GM21367 (cell line): ENCODE data around the gene PMEPA1.

Source experiments
- ATAC-seq: cut with Tn5 transposase; IDR thresholded peaks from one replicate; pipeline ENCODE4 v1.9.1; 2021; ENCODE audit not compliant: unreplicated experiment

Gene PMEPA1

DNA sequence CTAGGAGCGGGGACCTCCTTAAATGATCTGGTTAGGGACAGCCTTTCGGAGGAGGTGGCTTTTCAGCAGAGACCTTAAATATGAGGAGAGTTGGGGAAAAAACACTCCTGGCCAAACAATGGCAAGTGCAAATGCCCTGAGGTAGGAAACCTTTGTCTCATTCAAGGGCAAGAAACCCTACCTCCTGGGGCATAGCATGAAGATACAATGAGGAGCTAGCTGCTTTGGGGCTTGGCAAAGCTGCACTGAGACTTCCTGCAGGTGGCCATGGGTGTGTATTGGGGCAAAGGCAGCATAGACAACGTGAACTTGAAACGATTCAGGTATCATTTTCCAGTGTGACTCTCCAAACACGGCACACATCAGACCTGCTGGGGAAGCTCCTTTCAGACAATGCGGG is 30.7 kb downstream of the PMEPA1 start:
- no peak for ATAC-seq

DNA sequence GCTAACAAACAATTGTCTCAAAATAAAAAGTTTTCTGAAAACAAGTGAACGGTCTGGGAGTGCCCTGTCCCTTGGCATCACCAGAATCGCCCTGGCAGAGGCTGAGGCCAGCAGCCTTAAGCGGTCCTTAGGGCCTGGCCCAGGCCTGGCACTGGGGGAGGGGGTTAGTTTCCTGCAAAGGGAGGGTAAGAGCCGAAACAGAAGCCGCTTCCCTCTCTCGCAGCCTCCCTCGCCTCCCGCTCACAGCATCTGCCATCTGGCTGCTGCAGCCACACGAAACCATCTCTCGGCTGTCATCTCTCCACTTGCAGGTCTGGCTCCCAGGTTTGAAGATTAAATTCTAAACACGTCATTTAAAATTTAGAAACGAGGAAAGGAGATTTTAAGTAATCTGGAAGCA is 31.5 kb downstream of the PMEPA1 start:
- no peak for ATAC-seq

DNA sequence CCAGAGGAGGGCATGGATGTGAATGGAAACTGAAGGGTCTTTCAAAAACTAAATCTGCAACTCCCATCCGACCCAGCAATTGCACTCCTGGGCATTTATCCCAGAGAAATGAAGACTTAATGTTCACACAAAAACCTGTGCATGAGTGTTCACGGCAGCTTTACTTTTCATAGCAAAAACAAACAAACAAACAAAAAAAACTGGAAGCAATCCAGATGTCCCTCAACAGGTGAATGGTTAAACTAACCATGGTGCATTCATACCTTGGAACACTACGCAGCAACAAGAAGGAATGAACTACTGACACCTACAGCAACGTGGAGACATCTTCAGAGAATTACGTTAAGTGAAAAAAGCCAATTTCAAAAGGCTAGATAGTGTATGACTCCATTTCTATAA is 32.2 kb downstream of the PMEPA1 start:
- no peak for ATAC-seq

DNA sequence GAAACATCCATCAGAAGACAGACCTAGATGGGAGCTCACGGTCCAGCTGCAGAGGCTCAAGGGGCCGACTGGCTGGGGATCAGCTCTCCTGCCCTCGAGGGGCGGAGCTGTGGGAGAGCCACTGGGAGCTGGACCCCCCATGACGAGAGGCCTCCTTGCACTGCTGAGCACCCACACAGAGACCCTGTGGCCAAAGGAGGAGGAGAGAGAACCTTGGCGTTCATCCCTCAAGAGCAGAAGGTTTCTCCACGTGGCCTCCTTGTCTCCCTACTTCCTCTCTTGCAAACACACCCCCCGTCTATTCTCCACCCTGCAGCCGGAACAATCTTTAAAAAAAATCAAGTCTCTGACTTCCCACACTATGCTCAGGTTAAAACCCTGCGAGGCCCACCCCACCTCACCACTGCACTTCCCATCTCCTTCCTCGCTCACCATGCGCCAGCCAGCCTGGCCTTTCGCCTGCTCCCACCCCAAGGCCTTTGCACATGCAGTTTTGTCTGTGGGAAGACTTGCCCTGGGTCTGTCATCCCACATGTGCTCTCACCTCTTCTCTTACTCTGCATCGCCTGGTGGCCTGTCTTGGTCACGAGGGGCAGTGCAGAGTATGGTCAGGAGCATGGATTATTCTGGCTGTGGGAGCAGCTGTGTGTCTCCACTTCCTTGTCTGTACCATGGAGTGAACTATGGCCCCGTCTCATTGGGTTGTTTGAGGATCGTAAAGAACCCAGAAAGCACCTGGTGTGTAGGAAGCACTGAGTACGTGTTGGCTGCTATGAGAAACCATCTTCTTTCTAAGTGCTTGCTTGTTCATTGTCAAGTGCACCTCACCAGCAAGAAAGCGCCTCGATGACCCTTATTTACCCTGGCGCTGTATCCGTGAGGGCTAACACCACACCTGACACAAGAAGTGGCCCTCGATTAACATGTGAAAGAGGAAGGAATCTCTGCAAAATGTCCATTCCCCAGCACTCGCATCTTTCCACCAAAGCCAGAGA is 32.9 kb downstream of the PMEPA1 start:
- no peak for ATAC-seq

DNA sequence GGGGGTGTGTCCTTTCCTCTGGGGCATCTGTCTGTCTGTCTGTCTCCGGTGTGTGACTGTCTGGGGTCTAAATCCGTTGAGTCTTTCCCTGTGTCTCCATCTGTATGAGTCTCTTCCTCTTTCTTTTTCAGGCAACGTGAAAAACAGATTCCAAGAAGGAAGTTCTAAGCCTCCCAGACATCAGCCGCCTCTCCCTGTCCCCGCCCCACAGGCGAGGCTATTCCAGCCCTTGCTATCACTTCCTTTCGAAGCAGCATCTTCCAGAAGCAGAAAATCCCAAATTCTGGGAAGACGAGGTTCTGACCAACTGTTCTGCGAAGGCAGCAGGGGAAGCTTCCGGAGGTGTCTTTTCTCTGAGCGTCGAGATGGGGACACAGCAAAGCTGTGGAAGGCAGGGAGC is 34.0 kb downstream of the PMEPA1 start:
- ATAC-seq = no peak

DNA sequence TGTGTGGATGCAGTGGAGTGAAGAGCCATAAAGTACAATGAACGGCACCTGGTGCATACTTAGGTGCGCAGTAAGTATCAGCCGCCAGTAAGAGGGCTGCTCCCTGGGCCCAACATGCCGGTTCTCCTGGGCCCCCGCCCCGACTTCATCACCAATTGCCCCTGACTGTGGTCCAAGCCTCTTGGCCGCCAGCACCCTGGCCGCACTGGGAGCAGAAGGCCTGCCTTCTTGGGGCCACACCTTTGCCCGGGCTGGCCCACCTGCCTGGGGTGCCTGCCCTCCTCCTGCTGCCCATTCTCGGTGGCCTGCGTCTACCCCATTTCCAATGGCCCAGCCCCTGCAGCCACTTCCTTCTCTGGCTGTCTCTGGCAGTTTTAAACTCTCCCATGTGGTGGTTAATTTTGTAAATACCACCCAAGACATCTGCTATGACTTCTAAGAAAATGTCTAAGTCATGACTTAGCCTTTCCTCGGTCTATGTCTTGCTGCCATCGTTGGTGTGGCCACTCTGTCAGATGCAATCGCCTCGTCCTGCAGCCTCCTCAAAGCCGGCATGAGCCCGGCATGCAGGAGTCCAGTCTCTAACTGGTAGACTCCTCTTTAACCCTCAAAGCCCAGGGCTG is 36.8 kb downstream of the PMEPA1 start:
- ATAC-seq = no peak

DNA sequence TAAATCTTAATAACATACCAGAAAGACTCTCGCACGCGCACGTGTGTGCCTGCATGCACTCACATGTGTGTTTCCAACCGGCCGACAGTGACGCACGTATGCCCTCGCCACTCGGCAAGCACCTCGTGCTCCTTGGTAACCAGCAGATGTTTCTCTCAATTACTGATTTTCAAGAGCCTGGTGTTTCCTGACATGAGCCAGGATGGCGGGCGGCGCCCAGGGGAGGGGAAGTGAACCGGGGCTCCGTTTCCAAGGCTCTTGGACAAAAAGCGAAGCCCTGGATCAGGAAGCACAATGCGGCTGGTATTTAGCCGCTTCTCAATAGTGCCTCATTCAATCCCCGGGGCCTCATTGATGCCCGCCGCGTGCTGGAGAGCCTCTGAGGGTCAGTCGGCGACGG is 37.7 kb downstream of the PMEPA1 start:
- ATAC-seq = no peak

DNA sequence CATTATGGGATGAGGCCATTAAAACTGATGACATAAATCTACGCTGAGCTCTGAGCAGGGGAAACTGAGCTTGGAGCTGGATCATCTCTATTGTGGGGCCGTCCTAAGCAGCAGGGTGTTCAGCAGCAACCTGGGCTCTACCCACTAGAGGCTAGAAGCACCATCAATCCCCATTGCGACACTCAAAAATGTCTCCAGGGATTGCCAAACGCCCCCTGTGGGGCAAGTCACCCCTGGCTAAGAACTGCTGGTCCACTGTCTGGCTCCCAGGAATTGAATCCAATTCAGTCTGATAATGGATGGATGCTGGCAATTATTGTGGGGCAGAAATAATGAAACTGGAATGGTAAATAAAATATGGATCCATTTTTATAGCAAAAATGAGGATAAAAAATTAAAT is 38.2 kb downstream of the PMEPA1 start:
- no peak for ATAC-seq

DNA sequence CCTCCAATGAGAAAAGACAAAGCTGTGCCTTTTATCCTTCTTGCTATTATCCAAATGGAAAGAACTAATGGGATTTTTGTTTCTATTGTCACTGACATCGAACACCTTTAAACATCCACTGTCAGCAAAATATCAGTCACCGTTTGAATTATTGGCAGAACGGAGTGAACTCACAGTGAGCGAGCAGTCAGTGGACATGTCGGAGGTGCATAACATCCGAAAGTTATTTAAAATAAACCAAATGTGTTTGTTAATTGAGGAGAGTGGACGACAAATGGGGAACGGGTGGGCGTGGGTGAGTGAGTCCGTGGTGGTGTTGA is 38.8 kb downstream of the PMEPA1 start:
- no peak for ATAC-seq

DNA sequence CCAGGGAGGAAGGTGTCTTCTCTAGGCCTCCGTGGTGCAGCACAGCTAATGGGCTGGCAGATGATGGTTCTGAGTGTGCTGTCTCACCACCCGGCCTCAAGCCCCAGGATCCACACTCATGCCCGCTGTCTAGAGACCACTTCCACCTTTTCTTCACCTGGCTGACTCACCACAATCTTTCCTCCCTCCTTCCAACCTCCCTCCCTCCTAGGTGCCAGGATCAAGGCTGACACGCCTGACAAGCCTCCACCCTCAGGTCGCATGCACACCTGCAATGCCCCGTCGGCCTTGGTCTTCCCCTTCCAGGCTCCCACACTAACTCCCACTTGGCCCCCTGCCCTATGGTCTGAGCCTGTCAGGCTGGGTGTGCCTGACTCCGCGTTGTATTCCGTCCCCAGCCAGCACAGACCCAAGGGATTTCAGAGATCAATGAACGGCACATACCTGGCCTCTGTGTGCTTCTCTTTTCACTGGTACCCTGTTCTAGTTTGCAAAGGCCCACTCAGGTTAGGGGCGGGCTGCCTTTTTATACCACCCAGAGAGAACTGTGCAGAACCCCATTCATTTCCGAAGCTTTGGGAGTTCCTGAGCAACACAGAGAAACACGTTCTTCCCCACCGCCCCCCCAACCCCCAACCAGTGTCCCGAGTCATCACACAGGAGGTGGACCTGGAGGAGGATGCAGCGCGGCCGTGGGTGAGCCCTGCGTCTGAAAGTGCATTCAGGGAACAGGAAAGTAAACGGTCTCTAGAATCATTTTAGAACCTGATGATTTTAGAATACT is 39.3 kb downstream of the PMEPA1 start:
- no peak for ATAC-seq

DNA sequence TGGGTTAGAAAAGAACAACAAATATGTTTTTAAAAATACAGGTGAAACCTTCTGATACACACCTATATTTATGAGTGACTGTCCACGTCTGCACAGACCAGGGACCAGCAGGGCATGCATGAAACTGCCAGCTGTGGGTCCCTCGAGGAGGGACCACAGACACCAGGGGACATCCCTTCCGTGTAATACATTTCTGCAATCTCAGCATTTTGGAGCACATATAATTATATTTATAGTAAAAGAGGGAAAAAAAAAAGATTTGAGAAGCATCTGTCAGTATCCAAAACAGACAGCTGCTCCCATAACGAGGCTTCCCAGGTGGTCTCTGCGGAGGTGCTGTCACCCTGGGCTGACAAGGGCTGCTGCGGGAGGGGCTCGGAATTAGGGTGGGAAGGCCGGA is 40.2 kb downstream of the PMEPA1 start:
- ATAC-seq = no peak

DNA sequence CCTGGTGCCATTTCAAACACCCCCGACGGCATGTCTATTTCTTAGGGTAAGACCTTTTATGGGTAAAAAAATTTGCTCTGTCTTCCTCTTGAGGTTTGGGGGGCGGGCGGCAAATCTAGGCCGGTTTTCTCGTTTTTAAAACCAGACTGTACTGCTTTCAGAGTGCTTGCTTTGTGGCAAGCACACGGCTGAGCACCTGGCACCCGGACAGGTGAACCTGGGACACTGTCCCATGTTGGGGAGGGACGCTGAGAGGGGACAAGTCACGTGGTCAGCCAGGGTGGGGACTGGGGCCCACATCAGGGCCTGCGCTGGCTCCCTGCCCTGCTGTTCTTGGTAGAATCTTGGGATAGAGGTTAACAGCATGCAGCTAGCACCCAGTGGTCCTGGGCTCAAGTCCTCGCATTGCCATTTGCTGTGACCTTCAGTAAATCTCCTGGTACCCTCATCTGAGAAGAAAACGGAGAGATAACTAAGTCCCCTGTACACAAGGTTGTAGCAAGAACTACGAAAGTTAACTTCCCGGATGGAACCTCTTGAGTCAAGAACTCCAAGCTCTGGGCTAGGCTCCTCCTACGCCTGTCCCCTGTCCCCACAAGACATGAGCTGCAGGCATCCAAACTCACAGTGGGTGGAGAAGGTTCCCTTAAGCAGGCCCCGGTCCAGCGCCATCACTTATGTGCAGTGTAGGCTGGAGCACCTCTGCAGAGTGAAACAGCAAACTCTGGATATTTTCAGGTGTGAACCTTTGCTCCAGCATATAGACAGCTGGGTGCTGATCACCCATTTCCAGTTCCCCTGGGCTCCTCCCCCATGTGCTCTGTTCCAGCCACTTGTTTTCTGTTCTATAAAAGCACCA is 41.7 kb downstream of the PMEPA1 start:
- no peak for ATAC-seq

DNA sequence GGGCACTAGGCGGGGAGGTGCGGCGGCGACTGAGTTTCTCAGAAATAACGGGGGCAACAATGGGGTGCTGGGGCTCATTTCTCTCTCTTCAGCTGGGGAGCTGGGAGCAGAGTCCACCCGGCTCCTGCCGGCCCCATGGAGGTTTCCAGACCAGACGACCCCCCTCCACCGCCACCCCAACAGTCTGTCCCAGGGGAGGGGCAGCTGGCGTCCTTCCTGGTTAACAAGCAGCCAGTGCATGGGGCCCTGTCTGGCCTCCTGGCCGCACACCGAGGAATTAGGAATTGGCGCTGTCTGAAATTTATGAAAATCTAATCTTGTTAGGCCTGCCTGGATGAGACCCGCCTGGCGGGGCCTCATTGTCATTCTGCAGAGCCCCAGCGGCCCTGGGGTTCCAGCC is 42.4 kb downstream of the PMEPA1 start:
- ATAC-seq = no peak

DNA sequence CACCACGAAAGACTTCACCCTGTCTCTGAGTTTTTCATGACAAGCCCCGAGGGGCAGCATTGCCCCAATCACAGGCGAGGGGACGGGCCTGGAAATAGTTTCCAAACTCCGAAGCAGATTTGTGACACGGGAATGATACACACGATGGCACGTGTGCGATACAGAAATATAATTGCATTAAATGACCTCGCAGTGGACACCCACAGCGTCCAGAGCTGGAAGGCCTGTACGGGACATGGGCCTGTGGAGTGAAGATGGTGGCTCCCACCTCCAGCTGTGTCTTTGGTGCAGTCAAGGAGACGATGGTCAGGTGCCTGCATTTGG is 43.0 kb downstream of the PMEPA1 start:
- no peak for ATAC-seq

DNA sequence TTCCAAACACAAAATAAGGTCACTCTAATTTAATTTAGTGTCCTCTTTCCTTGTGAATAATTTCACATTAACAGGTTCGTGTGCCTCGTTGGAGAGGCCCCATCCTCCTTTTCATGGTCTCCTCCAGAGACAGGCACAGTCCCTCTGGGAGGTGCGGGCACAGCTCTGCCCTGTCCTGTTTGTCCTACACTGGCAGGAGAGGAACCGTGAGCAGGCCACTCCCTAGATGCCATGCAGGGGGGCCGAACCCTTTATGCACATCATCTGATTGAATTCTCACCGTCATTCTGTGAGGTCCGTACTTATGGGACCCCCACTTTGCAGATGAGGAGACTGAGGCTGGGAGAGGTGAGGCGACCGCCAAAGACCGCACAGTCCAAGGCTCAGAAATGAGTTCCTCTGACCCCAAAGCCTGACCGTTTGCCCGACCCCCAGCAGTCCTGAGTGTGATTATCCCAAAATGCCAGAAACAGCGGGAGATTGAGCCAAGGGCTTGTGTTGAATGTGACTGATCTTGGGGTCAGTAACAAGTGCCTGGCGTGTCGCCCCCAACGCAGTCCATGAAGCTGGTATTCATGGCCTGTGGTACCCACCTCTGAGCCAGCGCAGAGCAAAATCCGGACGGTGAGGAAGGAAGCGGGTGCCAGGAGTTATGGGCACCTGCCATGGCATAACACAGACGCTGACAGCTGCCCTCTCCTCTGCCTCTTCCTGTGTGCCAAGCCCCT is 43.5 kb downstream of the PMEPA1 start:
- ATAC-seq = no peak

DNA sequence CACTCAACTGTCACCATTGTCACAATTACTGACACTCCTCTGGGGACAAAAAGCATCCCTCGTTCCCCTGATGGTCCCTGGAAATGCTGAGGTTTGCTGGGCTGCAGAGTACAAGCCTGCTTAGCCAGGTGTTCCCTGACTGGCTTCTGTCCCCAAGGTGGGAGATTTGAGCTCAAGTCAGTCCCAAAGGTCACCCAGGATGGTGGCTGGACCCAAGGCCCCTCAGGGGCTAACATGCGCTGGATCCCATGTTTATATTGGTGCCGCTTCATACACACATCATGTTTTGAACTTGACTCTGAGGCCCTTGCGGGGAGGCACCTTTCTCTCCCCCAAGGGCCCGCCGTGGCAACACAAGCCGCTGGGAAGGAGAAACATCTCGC is 44.2 kb downstream of the PMEPA1 start:
- no peak for ATAC-seq

DNA sequence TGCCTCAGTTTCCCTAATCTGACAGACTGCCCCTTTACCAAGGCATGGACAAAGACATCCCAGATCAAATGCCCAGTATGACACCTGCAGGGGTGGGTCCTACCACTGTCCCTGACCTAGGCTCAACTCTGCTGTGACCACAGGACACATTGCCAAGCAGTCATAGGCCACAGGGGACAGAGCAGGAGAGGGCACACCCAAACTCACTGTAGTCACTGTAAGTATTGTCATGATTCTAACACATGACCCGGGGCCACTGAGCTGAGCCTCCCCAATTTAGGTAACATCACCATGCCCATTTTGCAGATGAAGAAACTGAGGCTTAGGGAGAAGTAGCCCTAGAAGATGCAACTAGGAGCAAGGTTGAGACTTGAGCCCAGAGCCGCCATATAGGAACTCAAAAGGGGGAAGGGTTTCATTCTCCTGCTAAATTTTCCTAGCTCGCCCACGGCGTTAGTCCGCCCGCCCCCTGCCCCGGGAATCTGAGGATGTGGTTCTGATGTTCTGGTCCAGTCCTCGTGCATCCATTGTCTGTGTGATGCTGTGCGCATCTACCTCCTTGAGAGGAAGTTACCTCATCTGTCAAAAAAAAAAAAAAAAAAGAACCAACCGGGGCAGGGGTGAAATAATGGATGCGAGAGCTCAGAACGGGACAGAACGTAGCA is 44.8 kb downstream of the PMEPA1 start:
- no peak for ATAC-seq

DNA sequence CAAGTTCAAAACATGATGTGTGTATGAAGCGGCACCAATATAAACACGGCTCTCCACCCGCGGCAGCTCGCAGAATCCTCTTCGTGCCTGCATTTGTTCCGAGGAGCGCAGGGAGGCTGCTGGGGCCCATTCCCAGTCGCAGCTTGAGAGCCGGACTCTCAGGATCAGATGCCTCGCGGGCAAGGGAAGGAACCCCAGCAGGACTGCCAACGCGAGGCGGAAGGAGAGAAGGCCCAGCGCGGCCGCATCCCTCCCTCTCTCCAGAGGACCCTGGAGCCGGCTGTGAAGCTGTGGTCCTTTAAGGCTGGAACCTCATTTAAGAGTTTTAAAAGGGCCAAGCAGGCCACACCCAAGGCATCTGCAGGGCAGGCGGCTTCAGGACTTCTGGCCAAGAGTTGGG is 45.3 kb downstream of the PMEPA1 start:
- ATAC-seq = no peak

DNA sequence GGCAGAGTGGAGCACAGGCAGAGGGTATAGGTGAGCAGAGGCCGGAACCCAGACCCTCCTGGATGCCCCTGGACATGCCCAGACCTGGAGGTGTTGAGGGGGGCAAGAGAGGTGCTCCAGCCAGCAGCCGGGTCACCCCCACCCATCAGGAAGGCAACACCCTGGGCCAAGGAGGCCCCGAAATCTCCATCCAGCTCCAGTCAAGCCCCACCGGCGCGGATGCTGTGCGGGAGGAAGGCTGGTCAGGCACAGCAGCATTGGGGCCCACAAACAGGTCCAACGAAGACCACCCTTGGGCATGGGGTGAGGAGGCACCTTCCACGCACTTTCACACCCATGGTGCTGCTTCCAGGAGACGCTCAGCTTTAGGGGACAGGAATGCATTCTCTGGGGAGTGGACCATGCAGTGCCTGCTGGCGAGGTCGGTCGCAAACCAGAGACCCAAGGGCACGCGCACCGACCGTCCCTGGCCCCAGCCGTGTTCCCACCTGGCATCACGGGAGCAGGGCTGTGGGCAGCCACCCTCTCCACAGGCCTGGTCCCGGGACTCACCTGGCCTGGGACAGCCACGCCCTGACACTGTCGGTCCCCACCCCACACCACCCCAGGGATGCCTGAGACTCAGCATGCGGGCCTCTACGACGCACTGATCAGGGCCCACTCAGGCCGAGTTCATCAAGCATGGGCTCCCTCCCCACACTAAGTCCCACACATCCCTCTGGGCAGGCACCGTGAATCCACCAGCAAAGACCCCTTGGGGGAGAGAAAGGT is 45.9 kb downstream of the PMEPA1 start:
- ATAC-seq = no peak
